ENCODE data around the gene AP3B2. TPM values are rescaled to one million over a fixed set of nuclear protein-coding genes. Genes with fewer than 3 reads are reported as not detected.

The AP3B2 gene, protein sequence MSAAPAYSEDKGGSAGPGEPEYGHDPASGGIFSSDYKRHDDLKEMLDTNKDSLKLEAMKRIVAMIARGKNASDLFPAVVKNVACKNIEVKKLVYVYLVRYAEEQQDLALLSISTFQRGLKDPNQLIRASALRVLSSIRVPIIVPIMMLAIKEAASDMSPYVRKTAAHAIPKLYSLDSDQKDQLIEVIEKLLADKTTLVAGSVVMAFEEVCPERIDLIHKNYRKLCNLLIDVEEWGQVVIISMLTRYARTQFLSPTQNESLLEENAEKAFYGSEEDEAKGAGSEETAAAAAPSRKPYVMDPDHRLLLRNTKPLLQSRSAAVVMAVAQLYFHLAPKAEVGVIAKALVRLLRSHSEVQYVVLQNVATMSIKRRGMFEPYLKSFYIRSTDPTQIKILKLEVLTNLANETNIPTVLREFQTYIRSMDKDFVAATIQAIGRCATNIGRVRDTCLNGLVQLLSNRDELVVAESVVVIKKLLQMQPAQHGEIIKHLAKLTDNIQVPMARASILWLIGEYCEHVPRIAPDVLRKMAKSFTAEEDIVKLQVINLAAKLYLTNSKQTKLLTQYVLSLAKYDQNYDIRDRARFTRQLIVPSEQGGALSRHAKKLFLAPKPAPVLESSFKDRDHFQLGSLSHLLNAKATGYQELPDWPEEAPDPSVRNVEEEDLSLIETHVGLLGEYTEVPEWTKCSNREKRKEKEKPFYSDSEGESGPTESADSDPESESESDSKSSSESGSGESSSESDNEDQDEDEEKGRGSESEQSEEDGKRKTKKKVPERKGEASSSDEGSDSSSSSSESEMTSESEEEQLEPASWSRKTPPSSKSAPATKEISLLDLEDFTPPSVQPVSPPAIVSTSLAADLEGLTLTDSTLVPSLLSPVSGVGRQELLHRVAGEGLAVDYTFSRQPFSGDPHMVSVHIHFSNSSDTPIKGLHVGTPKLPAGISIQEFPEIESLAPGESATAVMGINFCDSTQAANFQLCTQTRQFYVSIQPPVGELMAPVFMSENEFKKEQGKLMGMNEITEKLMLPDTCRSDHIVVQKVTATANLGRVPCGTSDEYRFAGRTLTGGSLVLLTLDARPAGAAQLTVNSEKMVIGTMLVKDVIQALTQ
- total RNA-seq (0.12 TPM), polyA plus RNA-seq (under 1 TPM in 1 of 4 donors, not detected in 3; 0.23 TPM)

DNA sequence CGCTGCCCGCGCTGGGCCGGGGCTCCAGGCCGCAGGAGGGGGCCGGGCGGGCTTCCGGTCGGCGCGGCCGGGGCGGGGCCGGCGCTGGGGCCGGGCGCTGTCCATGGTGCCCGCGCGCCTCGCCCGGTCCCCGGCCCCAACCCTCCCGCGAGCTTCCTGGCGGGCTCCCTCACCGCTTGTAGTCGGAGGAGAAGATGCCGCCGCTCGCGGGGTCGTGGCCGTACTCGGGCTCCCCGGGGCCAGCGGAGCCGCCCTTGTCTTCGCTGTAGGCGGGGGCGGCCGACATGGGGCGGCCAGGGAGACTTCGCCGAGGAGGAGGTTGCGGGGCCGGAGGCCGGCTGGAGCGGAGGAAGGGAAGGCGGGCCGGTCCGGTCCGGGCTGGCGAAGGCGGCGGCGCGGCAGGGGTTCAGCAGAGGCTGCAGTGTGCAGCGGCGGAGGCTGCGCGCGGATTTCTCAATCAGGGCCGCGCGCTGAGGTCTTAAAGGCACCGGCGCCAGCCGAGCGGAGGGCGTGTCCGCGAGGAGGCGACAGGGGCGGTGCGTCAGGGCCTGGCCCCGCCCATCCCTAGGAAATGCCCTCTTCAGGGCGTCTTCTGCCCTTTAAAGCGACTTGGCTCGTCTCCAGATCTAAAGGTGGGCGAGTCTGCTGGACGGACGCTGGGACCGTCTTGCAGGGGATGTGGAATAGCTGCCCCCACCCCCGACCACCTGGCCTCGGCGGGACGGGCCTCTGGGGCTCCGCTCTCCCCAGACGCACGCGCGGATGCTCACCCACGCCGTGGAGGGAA is at the start of gene AP3B2:
AP3B2 (minus strand) TSS at position 455 of the 787 bp plus-strand sequence; CDS start at position 286, 169 bp downstream.
- peak within 1 kb of the TSS in 1 of 3 donors; percentile 48 for H3K27ac Mint-ChIP-seq
- no peaks in the 10 kb centered on the region for H3K9me3 ChIP-seq (ENCODE audit: control insufficient read depth in 2 of 2, low read length in 2 of 2)
- peaks cover 7% of the 10 kb centered on the region for H3K4me1 ChIP-seq (ENCODE audit: control insufficient read depth, insufficient read depth, low read length, poor library complexity, severe bottlenecking)
- peaks cover 0 to 6% (median 2%) of the 10 kb centered on the region in 4 donors for H3K4me1 Mint-ChIP-seq
- no peak within 1 kb of the TSS for H3K4me3 ChIP-seq (ENCODE audit: low read depth, low read length)
- no peak within 1 kb of the TSS for H3K27ac ChIP-seq (ENCODE audit: insufficient read depth, low read length, poor library complexity, severe bottlenecking)
- peak within 1 kb of the TSS; percentile 70 to 85 (median 76) for H3K4me3 Mint-ChIP-seq
- H3K9me3 Mint-ChIP-seq: peaks cover 0 to 3% (median 0%) of the 10 kb centered on the region in 7 donors
- H3K27me3 ChIP-seq (ENCODE audit: control insufficient read depth, insufficient read depth, low read length): peaks cover 2% of the 10 kb centered on the region
- no peaks in the 10 kb centered on the region for H3K36me3 Mint-ChIP-seq
- H3K27me3 Mint-ChIP-seq: peaks cover 24% of the 10 kb centered on the region
- ATAC-seq (ENCODE audit: low read depth in 2 of 2) (peak; percentile 83 to 84), DNase-seq (peak; percentile 50 to 85 (median 62))
- no peaks in the 10 kb centered on the region for H3K36me3 ChIP-seq (ENCODE audit: control insufficient read depth, insufficient read depth, low read length)

DNA sequence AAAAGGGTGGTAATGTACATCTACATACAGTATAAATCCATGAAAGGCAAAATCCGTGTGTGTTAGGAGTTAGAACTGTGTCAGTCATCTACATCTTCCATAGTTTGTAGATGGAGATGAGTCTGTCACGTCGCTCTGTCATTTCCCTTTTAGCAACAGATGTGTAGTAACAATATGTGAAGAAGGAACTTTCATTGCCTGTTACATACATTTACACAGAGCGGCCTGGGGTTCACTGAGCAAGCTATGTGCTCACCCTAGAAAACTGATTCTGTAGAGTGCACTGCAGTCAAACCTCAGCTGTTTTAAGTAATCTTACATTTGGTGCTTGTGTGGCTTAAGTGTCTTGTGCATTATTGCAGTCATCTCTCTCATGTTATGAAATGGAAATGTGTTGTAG is 41.6 kb upstream of the AP3B2 start:
- peak overlapping the region; percentile 94 to 99 (median 98) for H3K4me3 Mint-ChIP-seq
- Histone ChIP-seq H3K27ac (ENCODE audit: insufficient read depth, low read length, poor library complexity, severe bottlenecking) (no peak overlapping the region), H3K4me3 (ENCODE audit: low read depth, low read length) (peak overlapping the region; percentile 96), H3K36me3 (ENCODE audit: control insufficient read depth, insufficient read depth, low read length) (peaks cover 29% of the 10 kb centered on the region), H3K9me3 (ENCODE audit: control insufficient read depth in 2 of 2, low read length in 2 of 2) (no peaks in the 10 kb centered on the region), H3K4me1 (ENCODE audit: control insufficient read depth, insufficient read depth, low read length, poor library complexity, severe bottlenecking) (peaks cover 19% of the 10 kb centered on the region), H3K27me3 (ENCODE audit: control insufficient read depth, insufficient read depth, low read length) (no peaks in the 10 kb centered on the region)
- H3K9me3 Mint-ChIP-seq: peaks cover 0 to 1% (median 0%) of the 10 kb centered on the region in 7 donors
- no peak for ATAC-seq (ENCODE audit: low read depth in 2 of 2)
- DNase-seq: no peak
- H3K36me3 Mint-ChIP-seq: peaks cover 31% of the 10 kb centered on the region
- H3K4me1 Mint-ChIP-seq: peaks cover 18 to 78% (median 54%) of the 10 kb centered on the region in 4 donors
- peak overlapping the region; percentile 95 to 98 (median 96) for H3K27ac Mint-ChIP-seq
- H3K27me3 Mint-ChIP-seq: no peaks in the 10 kb centered on the region

DNA sequence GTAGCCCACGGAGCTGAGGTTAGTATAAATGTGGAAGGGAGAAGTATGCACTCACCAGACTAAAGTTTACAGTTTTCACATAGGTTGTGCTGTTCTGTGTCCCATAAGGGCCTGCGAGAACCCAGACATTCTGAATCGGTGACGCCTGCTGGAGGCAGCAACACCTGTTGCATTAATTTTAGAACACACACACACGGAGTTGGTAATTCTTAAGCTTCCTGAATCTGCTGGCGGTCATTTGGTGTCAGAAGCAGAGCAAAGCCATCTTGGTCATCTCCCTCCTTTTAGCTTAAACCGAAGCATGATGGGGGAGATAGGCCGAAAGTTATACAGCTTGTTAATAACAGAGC is 41.1 kb upstream of the AP3B2 start:
- ATAC-seq (ENCODE audit: low read depth in 2 of 2): peak; percentile 6 to 29
- Histone ChIP-seq H3K27me3 (ENCODE audit: control insufficient read depth, insufficient read depth, low read length) (no peaks in the 10 kb centered on the region), H3K4me3 (ENCODE audit: low read depth, low read length) (peak overlapping the region; percentile 96), H3K27ac (ENCODE audit: insufficient read depth, low read length, poor library complexity, severe bottlenecking) (peak overlapping the region; percentile 76), H3K9me3 (ENCODE audit: control insufficient read depth in 2 of 2, low read length in 2 of 2) (no peaks in the 10 kb centered on the region), H3K36me3 (ENCODE audit: control insufficient read depth, insufficient read depth, low read length) (peaks cover 24% of the 10 kb centered on the region), H3K4me1 (ENCODE audit: control insufficient read depth, insufficient read depth, low read length, poor library complexity, severe bottlenecking) (peaks cover 19% of the 10 kb centered on the region)
- Mint-ChIP-seq H3K9me3 (peaks cover 0 to 1% (median 0%) of the 10 kb centered on the region in 7 donors), H3K27me3 (no peaks in the 10 kb centered on the region), H3K4me1 (peaks cover 14 to 73% (median 49%) of the 10 kb centered on the region in 4 donors), H3K27ac (peak overlapping the region; percentile 95 to 98 (median 96)), H3K36me3 (peaks cover 26% of the 10 kb centered on the region), H3K4me3 (peak overlapping the region; percentile 94 to 99 (median 98))
- no peak for DNase-seq

DNA sequence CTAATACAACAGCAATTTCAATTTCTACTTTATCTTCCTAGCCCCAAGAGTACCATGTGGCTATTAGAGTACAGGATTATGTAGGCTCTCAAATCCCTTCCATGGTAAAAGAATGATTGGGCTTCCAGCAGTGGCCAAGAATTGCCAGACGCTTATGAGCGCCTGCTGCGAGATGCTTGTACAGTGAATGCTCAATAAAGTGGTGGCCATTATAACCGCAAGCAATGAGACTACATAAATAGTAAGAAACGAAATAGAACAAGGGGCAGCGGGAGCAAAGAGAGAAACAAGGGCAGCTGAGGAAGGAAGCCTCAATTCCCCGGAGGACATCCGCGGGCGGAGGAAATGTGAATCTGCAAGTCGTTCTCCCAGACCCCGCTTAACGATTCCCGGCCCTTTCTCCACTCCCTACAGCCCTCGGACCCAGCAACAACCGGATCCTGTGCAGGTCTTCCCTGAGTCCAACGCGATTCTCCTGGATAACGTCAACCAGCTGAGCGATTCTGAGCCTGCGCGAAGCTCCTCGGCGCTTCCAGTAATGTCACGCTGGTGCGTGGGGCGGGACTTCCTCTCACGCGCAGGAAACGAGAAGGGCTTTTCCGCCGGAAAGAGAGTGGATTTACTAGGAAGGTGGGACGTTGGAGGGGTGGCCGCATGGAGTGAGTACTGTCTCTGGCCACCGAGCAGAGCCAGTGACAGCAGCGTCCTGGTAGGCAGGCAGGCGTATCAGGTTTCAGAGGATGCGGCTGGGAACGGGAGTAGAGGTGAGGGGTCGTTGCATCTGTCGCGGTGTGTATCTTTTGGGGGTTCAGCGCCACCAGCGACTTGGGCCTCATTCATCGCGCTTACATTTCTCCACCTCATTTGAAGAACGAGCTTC is 40.5 kb upstream of the AP3B2 start:
- DNase-seq (peak; percentile 73 to 91 (median 77)), ATAC-seq (ENCODE audit: low read depth in 2 of 2) (peak; percentile 96 to 97)
- peak overlapping the region; percentile 76 for H3K27ac ChIP-seq (ENCODE audit: insufficient read depth, low read length, poor library complexity, severe bottlenecking)
- no peaks in the 10 kb centered on the region for H3K9me3 ChIP-seq (ENCODE audit: control insufficient read depth in 2 of 2, low read length in 2 of 2)
- Mint-ChIP-seq H3K27ac (peak overlapping the region; percentile 95 to 98 (median 96)), H3K9me3 (peaks cover 0 to 1% (median 0%) of the 10 kb centered on the region in 7 donors), H3K4me1 (peaks cover 14 to 69% (median 45%) of the 10 kb centered on the region in 4 donors), H3K4me3 (peak overlapping the region; percentile 94 to 99 (median 98)), H3K36me3 (peaks cover 22% of the 10 kb centered on the region), H3K27me3 (no peaks in the 10 kb centered on the region)
- H3K4me3 ChIP-seq (ENCODE audit: low read depth, low read length): peak overlapping the region; percentile 96
- H3K4me1 ChIP-seq (ENCODE audit: control insufficient read depth, insufficient read depth, low read length, poor library complexity, severe bottlenecking): peaks cover 19% of the 10 kb centered on the region
- H3K36me3 ChIP-seq (ENCODE audit: control insufficient read depth, insufficient read depth, low read length): peaks cover 18% of the 10 kb centered on the region
- no peaks in the 10 kb centered on the region for H3K27me3 ChIP-seq (ENCODE audit: control insufficient read depth, insufficient read depth, low read length)

DNA sequence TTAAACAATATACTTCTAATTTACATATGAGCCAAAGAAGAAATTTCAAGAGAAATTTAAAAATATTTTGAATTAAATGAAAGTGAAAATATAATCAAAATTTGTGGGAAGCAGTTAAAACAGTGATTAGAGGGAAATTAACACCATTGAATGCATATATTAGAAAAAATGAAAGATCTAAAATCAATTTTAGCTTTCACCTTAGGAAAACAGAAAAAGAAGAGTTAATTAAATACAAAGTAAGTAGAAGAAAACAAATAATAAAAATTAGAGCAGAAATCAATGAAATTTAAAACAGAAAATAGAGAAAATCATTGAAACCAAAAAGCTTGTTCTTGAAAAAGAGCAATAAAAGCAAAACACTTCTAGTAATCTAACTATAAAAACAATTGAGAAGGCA is 38.6 kb upstream of the AP3B2 start:
- Mint-ChIP-seq H3K4me3 (peak overlapping the region in 2 of 4 donors; percentile 15 to 94), H3K27ac (peak overlapping the region in 1 of 3 donors; percentile 87)

DNA sequence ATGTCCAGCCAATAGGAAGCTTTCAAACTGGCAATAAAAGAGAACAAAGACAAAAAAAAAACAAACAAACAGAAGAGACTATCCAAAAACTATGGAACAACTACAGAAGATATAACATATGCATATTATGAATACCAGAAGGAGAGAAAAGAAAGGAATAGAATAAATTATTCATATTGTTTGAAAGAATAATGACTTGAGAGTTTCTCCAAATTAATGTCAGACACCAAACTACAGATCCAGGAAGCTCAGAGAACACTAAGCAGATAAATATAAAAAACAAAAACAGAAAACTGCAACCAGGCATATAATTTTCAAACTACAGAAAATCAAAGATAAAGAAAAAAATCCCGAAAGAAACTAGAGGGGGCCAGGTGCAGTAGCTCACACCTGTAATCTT is 34.1 kb upstream of the AP3B2 start:
- Mint-ChIP-seq H3K27ac (peak overlapping the region in 2 of 3 donors; percentile 12 to 58), H3K4me1 (peaks cover 0 to 11% (median 4%) of the 10 kb centered on the region in 4 donors), H3K36me3 (no peaks in the 10 kb centered on the region), H3K4me3 (peak overlapping the region in 1 of 4 donors; percentile 7), H3K9me3 (peaks cover 0 to 1% (median 0%) of the 10 kb centered on the region in 7 donors), H3K27me3 (no peaks in the 10 kb centered on the region)
- no peak overlapping the region for H3K27ac ChIP-seq (ENCODE audit: insufficient read depth, low read length, poor library complexity, severe bottlenecking)
- ATAC-seq (ENCODE audit: low read depth in 2 of 2): no peak
- H3K9me3 ChIP-seq (ENCODE audit: control insufficient read depth in 2 of 2, low read length in 2 of 2): no peaks in the 10 kb centered on the region
- no peak for DNase-seq
- no peaks in the 10 kb centered on the region for H3K36me3 ChIP-seq (ENCODE audit: control insufficient read depth, insufficient read depth, low read length)
- no peaks in the 10 kb centered on the region for H3K27me3 ChIP-seq (ENCODE audit: control insufficient read depth, insufficient read depth, low read length)
- H3K4me3 ChIP-seq (ENCODE audit: low read depth, low read length): no peak overlapping the region
- no peaks in the 10 kb centered on the region for H3K4me1 ChIP-seq (ENCODE audit: control insufficient read depth, insufficient read depth, low read length, poor library complexity, severe bottlenecking)

More for the DNA sequence above, 38.6 kb upstream of the AP3B2 start:
- Histone ChIP-seq H3K4me1 (ENCODE audit: control insufficient read depth, insufficient read depth, low read length, poor library complexity, severe bottlenecking) (peaks cover 19% of the 10 kb centered on the region), H3K4me3 (ENCODE audit: low read depth, low read length) (no peak overlapping the region), H3K27me3 (ENCODE audit: control insufficient read depth, insufficient read depth, low read length) (no peaks in the 10 kb centered on the region), H3K36me3 (ENCODE audit: control insufficient read depth, insufficient read depth, low read length) (peaks cover 7% of the 10 kb centered on the region), H3K9me3 (ENCODE audit: control insufficient read depth in 2 of 2, low read length in 2 of 2) (no peaks in the 10 kb centered on the region), H3K27ac (ENCODE audit: insufficient read depth, low read length, poor library complexity, severe bottlenecking) (no peak overlapping the region)
- Mint-ChIP-seq H3K27me3 (no peaks in the 10 kb centered on the region), H3K4me1 (peaks cover 10 to 52% (median 34%) of the 10 kb centered on the region in 4 donors), H3K36me3 (peaks cover 11% of the 10 kb centered on the region), H3K9me3 (peaks cover 0 to 1% (median 0%) of the 10 kb centered on the region in 7 donors)
- DNase-seq: no peak
- ATAC-seq (ENCODE audit: low read depth in 2 of 2): no peak

Measured in CD4-positive, CD25-positive, alpha-beta regulatory T cell (primary cell).